Left lung (tissue), 10 donors: ENCODE data around the gene CAB39. TPM values are rescaled to one million over a fixed set of nuclear protein-coding genes. Genes with fewer than 3 reads are reported as not detected.

Source experiments
- ATAC-seq: fragments of 200-7000 bp; cut with Tn5 transposase; one replicate; pipeline ENCODE4 v1.9.1; 2020; ENCODE audit warnings: moderate library complexity
- DNase-seq, 4 donors: peaks; one replicate each; pipeline ENCODE4 v3.0.0-alpha.2; 2013 to 2020
- H3K27ac ChIP-seq, 2 donors: fragments of 200-600 bp; sonication (generic) in 1 of 2; one replicate each; pipeline versions ENCODE4 v1.5.0 to v1.8.0; 2020 to 2021
- H3K27me3 ChIP-seq, 2 donors: fragments of 200-600 bp; sonication (generic) in 1 of 2; one replicate each; pipeline versions ENCODE4 v1.5.0 to v1.8.0; 2020 to 2021
- H3K36me3 ChIP-seq, 2 donors: fragments of 200-600 bp; sonication (generic) in 1 of 2; one replicate each; pipeline versions ENCODE4 v1.5.0 to v1.8.0; 2020 to 2021
- H3K4me1 ChIP-seq, 2 donors: fragments of 200-600 bp; one replicate each; pipeline ENCODE4 v1.8.0; 2021
- H3K4me3 ChIP-seq, 2 donors: fragments of 200-600 bp; sonication (generic) in 1 of 2; one replicate each; pipeline versions ENCODE4 v1.5.0 to v1.8.0; 2020 to 2021; ENCODE audit warnings: mild to moderate bottlenecking in 1 of 2
- H3K9me3 ChIP-seq, 2 donors: fragments of 200-600 bp; sonication (generic) in 1 of 2; one replicate each; pipeline versions ENCODE4 v1.5.0 to v1.8.0; 2020 to 2021
- intact Hi-C, 2 donors: fragments of 100-400 bp; cut with DNase I; formaldehyde crosslinking; loops; one replicate each; pipeline versions ENCODE4 v1.11.2 to v1.14.2; 2022
- polyA plus RNA-seq, 6 donors: library from polyadenylated mRNA; unstranded; fragments of 120-200 nt; gene quantifications; one replicate each; pipeline ENCODE4 v1.2.1, GENCODE V29; 2013; ENCODE audit not compliant: insufficient read length in 6 of 6
- total RNA-seq, 2 donors: library from RNA; stranded (reverse); fragmentation: NEBNext Ultra II Directional; extraction: Animal tissue kit (Norgen Biotek cat#: 25700); gene quantifications; one replicate each; pipeline ENCODE4 v1.2.1, GENCODE V29; 2021
- TF ChIP-seq, protein P1 (sequence below), 2 donors: fragments of 200-600 bp; sonication (generic) in 1 of 2; IDR thresholded peaks; one replicate each; pipeline versions ENCODE4 v1.5.0 to v1.8.0; 2021; ENCODE audit warnings: antibody characterized with exemption in 2 of 2
- donor health status: DM: no; HTN: yes; CAD: no.
- donor health status: DM: no; HTN: no; CAD: no.

CAB39 gene
- total and polyA plus RNA-seq, 8 donors, result 52.9 to 86.5 (median 63.3) TPM

DNA sequence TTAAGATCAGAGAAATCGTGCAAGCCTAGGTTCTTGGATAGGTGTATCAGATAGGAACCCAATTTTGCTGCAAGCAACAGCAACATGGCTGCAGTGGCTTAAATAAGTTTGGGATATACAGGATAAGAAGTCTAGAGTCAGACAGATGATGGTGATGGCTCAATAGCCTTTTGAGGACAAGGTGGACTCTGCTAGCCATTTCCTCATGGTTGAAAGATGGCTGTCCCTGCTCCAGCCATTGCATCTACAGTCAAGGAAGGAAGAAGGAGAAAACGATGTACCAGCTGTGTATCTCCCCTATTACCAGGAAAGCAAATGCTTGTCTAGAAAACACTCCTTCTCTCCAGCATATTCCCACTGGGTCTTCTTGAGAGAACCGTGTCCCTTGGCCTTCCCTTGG is 30.1 kb upstream of the CAB39 start:
- no peaks in the 10 kb centered on the region for H3K27me3 ChIP-seq
- H3K27ac ChIP-seq, result no peak overlapping the region
- intact Hi-C loops, result no loop called here
- no peak for ATAC-seq
- H3K4me3 ChIP-seq, result no peak overlapping the region
- DNase-seq, result no peak
- peaks cover 0 to 23% of the 10 kb centered on the region in 2 donors for H3K4me1 ChIP-seq
- peaks cover 0 to 5% of the 10 kb centered on the region in 2 donors for H3K9me3 ChIP-seq
- H3K36me3 ChIP-seq, result no peaks in the 10 kb centered on the region
- TF ChIP-seq, protein P1, sequence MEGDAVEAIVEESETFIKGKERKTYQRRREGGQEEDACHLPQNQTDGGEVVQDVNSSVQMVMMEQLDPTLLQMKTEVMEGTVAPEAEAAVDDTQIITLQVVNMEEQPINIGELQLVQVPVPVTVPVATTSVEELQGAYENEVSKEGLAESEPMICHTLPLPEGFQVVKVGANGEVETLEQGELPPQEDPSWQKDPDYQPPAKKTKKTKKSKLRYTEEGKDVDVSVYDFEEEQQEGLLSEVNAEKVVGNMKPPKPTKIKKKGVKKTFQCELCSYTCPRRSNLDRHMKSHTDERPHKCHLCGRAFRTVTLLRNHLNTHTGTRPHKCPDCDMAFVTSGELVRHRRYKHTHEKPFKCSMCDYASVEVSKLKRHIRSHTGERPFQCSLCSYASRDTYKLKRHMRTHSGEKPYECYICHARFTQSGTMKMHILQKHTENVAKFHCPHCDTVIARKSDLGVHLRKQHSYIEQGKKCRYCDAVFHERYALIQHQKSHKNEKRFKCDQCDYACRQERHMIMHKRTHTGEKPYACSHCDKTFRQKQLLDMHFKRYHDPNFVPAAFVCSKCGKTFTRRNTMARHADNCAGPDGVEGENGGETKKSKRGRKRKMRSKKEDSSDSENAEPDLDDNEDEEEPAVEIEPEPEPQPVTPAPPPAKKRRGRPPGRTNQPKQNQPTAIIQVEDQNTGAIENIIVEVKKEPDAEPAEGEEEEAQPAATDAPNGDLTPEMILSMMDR (IDR thresholded peaks at IDR 0.05), result no peak

- TF ChIP-seq, protein P1 (IDR thresholded peaks at IDR 0.05), result no peak
- intact Hi-C loops, result no loop called here
- ATAC-seq, result peak; percentile 42
These were observed 28.1 kb upstream of the CAB39 start for GRCh38 chr2:230684270-230685168.

GRCh38 chr2:230685178-230685577 is 27.5 kb upstream of the CAB39 start:
- intact Hi-C loops, result no loop called here
- Histone ChIP-seq H3K27me3 (no peaks in the 10 kb centered on the region), H3K4me3 (no peak overlapping the region), H3K36me3 (no peaks in the 10 kb centered on the region), H3K4me1 (peaks cover 0 to 6% of the 10 kb centered on the region in 2 donors), H3K27ac (no peak overlapping the region), H3K9me3 (no peaks in the 10 kb centered on the region)
- ATAC-seq (peak; percentile 47), DNase-seq (no peak)
- TF ChIP-seq, protein P1 (IDR thresholded peaks at IDR 0.05), result no peak

More at GRCh38 chr2:230684270-230685168, 28.1 kb upstream of the CAB39 start:
- Histone ChIP-seq H3K27me3 (no peaks in the 10 kb centered on the region), H3K4me1 (peaks cover 0 to 6% of the 10 kb centered on the region in 2 donors), H3K4me3 (no peak overlapping the region), H3K36me3 (no peaks in the 10 kb centered on the region), H3K27ac (no peak overlapping the region), H3K9me3 (no peaks in the 10 kb centered on the region)
- DNase-seq, result no peak

DNA sequence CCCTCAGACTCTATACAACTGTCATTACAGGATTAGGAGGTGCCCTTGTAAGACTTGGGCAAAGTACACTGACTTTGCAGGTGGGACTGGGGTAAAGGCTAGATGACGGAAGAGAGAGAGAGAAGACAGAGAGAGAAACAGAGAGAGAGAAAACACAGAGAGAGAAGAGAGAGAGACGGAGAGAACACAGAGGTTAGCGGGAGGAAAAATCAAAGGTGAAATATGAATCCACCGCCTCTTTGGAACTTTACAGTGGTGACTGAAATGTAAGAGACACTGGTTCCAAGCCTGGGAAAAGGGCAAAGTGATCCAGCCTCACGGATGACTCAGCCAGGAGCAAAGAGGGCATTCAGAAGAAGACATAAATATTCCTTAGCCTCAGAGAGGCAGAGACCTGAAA is 25.1 kb upstream of the CAB39 start:
- H3K4me1 ChIP-seq, result peaks cover 0 to 6% of the 10 kb centered on the region in 2 donors
- H3K27ac ChIP-seq, result no peak overlapping the region
- no peak for DNase-seq
- no peaks in the 10 kb centered on the region for H3K36me3 ChIP-seq
- TF ChIP-seq, protein P1 (IDR thresholded peaks at IDR 0.05), result no peak
- H3K27me3 ChIP-seq, result no peaks in the 10 kb centered on the region
- ATAC-seq, result no peak
- no peak overlapping the region for H3K4me3 ChIP-seq
- H3K9me3 ChIP-seq, result no peaks in the 10 kb centered on the region
- intact Hi-C loops, result no loop called here

DNA sequence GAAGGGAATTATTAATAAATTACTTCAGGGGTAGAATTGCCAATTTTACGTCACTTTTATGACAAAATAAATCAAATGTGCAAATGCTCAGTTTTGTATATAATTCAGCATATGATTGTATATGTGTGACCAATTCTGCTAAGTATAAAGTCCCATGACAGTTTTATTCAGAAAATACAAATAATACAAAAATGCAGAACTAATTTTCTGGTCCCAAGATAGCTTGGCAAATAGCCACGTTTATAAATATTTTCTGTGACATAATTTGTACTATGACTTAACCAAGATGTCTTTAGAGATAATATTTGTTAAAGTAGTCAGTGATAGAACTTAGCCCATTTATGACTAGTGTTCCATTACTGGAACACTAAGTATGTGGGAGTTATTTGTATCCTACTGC is 24.2 kb upstream of the CAB39 start:
- Histone ChIP-seq H3K9me3 (no peaks in the 10 kb centered on the region), H3K36me3 (no peaks in the 10 kb centered on the region), H3K4me1 (peaks cover 0 to 6% of the 10 kb centered on the region in 2 donors), H3K27ac (no peak overlapping the region), H3K27me3 (no peaks in the 10 kb centered on the region), H3K4me3 (no peak overlapping the region)
- ATAC-seq (no peak), DNase-seq (no peak)
- TF ChIP-seq, protein P1 (IDR thresholded peaks at IDR 0.05), result no peak
- intact Hi-C loops, result no loop called here
